RWPE2 (cell line): ENCODE results near the gene PIK3CB.

ENCODE experiments used
- ATAC-seq: fragments of 200-7000 bp; cut with Tn5 transposase; 3 replicates; pipeline ENCODE4 v1.9.1; 2021; ENCODE audit warnings: low read depth
- DNase-seq: peaks from one replicate; pipeline ENCODE4 v3.0.0-alpha.2; 2020; ENCODE audit warnings: low spot score
- H3K27ac ChIP-seq: fragments of 450-650 bp; 2 replicates; pipeline ENCODE4 v1.5.1; 2017; ENCODE audit warnings: mild to moderate bottlenecking; ENCODE audit not compliant: poor library complexity, severe bottlenecking
- H3K27me3 ChIP-seq: fragments of 250-450 bp; sonication (Bioruptor Pico); 2 replicates; pipeline ENCODE4 v1.5.1; 2021; ENCODE audit warnings: mild to moderate bottlenecking, moderate library complexity; ENCODE audit not compliant: insufficient read depth, poor library complexity, severe bottlenecking
- H3K36me3 ChIP-seq: fragments of 250-450 bp; sonication (Bioruptor Pico); 2 replicates; pipeline ENCODE4 v1.5.1; 2020; ENCODE audit warnings: low read depth, mild to moderate bottlenecking, moderate library complexity
- H3K4me1 ChIP-seq: fragments of 250-450 bp; sonication (Bioruptor Pico); 2 replicates; pipeline ENCODE4 v1.5.1; 2021; ENCODE audit warnings: mild to moderate bottlenecking, moderate library complexity; ENCODE audit not compliant: insufficient read depth, poor library complexity, severe bottlenecking
- H3K4me3 ChIP-seq: fragments of 250-450 bp; sonication (Bioruptor Pico); 2 replicates; pipeline ENCODE4 v1.5.1; 2021; ENCODE audit warnings: mild to moderate bottlenecking, moderate library complexity; ENCODE audit not compliant: severe bottlenecking
- H3K9me3 ChIP-seq: fragments of 250-450 bp; sonication (Bioruptor Pico); 2 replicates; pipeline ENCODE4 v1.5.1; 2021; ENCODE audit warnings: mild to moderate bottlenecking, moderate library complexity; ENCODE audit not compliant: severe bottlenecking
- TF ChIP-seq, protein P1 (sequence below): fragments of 450-650 bp; IDR thresholded peaks from one replicate; pipeline ENCODE4 v1.5.1; 2017; ENCODE audit warnings: mild to moderate bottlenecking, moderate library complexity; ENCODE audit not compliant: poor library complexity, severe bottlenecking

PIK3CB gene

DNA sequence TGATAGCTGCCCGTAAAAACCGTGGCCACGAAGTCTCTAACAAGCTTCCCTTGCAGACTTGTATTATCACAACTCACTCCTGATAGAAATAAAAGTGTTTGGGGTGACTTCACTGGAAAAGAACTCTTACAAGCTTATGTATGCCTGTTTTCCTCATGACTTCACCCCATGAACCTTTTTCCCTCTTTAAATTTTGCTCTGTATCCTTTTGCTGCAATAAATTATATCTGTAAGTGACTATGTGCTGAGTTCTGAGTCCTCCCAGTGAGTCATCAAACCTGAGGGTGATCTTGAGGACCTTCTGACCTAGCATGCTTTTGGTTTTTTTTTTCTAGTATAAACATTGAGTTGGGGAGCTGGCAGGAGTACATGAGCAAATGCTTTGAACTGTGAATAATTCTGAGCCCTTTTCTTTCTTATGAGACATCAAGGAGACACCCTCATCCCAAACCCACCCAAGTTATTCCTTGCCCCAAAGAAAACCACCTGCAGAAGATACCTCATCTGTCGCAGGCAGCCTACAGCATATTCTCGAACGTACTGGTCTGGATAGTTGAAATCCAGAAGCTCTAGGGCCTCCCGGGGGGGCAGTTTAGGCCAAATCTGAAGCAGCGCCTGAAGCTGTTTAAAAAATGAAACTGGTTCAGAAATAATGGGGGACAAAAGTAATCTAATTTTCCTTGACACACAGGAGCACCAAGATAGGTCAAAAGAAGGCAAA lies 140.3 kb downstream of the PIK3CB start:
- Histone ChIP-seq H3K4me1 (peaks cover 10% of the 10 kb centered on the region), H3K4me3 (no peak overlapping the region), H3K36me3 (peaks cover 17% of the 10 kb centered on the region), H3K27me3 (no peaks in the 10 kb centered on the region), H3K27ac (peak overlapping the region; percentile 31), H3K9me3 (no peaks in the 10 kb centered on the region)
- TF ChIP-seq, protein P1, sequence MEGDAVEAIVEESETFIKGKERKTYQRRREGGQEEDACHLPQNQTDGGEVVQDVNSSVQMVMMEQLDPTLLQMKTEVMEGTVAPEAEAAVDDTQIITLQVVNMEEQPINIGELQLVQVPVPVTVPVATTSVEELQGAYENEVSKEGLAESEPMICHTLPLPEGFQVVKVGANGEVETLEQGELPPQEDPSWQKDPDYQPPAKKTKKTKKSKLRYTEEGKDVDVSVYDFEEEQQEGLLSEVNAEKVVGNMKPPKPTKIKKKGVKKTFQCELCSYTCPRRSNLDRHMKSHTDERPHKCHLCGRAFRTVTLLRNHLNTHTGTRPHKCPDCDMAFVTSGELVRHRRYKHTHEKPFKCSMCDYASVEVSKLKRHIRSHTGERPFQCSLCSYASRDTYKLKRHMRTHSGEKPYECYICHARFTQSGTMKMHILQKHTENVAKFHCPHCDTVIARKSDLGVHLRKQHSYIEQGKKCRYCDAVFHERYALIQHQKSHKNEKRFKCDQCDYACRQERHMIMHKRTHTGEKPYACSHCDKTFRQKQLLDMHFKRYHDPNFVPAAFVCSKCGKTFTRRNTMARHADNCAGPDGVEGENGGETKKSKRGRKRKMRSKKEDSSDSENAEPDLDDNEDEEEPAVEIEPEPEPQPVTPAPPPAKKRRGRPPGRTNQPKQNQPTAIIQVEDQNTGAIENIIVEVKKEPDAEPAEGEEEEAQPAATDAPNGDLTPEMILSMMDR: no peak
- no peak for DNase-seq
- ATAC-seq: peak; percentile 94

DNA sequence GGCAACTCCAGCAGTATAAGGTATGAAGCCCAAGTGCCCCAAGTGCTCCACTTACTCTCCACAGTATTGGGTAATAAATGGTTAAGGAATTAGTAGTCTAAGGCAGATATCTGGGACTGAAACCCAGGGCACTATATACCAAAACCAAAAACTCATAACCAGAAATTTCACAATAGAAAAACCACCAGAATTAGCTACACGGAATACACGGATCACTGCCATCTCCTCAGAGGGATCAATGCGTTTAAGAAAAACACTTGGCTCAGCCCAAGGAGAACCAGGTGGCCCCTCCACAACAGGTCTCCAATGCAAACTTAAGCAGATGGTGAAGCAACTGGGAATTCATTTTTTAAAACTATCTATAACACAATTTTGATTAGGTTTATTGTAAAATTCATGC lies 142.6 kb downstream of the PIK3CB start:
- no peak for DNase-seq
- H3K4me1 ChIP-seq: peaks cover 10% of the 10 kb centered on the region
- H3K4me3 ChIP-seq: no peak overlapping the region
- H3K9me3 ChIP-seq: peaks cover 2% of the 10 kb centered on the region
- no peak for ATAC-seq
- TF ChIP-seq, protein P1: no peak
- H3K27ac ChIP-seq: no peak overlapping the region
- H3K36me3 ChIP-seq: peaks cover 4% of the 10 kb centered on the region
- H3K27me3 ChIP-seq: no peaks in the 10 kb centered on the region

DNA sequence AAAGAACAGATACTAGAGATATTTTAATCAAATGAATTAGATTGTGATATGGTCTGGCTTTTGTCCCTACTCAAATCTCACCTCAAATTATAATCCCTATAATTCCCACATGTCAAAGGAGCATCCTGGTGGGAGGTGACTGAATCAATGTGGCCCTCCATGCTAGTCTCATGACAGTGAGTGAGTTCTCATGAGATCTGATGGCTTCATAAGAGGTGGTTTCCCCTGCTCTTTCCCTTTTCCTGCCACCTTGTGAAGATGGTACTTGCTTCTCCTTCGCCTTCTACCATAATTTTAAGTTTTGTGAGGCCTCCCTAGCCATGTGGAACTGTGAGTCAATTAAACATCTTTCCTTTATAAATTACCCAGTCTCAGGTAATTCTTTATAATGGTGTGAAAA lies 143.4 kb downstream of the PIK3CB start:
- DNase-seq (no peak), ATAC-seq (no peak)
- no peak overlapping the region for H3K4me3 ChIP-seq
- peaks cover 2% of the 10 kb centered on the region for H3K9me3 ChIP-seq
- no peak overlapping the region for H3K27ac ChIP-seq
- peaks cover 4% of the 10 kb centered on the region for H3K36me3 ChIP-seq
- TF ChIP-seq, protein P1: no peak
- H3K27me3 ChIP-seq: no peaks in the 10 kb centered on the region
- H3K4me1 ChIP-seq: peaks cover 18% of the 10 kb centered on the region

DNA sequence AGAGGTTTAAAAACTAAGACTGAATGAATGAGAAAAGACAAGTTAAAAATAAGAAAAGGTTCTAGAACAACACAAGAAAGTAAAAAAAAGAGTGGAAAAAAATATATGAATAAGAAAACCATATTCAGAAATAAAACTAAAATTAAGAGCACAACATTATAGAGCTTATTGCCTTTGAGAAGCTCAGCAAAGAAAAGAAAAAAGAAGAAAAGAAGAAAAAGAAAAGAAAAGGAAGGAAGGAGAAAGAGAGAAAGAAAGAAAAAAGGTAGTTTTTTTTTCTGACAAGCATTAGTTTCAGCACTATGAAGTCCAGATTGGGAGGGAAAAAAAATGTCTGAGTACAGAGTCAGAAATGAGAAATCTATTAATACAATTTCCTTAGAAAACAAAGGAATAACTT lies 144.7 kb downstream of the PIK3CB start:
- Histone ChIP-seq H3K4me3 (no peak overlapping the region), H3K27ac (no peak overlapping the region), H3K4me1 (peaks cover 18% of the 10 kb centered on the region), H3K27me3 (no peaks in the 10 kb centered on the region), H3K9me3 (peaks cover 2% of the 10 kb centered on the region), H3K36me3 (peaks cover 4% of the 10 kb centered on the region)
- DNase-seq (no peak), ATAC-seq (no peak)
- TF ChIP-seq, protein P1: no peak

DNA sequence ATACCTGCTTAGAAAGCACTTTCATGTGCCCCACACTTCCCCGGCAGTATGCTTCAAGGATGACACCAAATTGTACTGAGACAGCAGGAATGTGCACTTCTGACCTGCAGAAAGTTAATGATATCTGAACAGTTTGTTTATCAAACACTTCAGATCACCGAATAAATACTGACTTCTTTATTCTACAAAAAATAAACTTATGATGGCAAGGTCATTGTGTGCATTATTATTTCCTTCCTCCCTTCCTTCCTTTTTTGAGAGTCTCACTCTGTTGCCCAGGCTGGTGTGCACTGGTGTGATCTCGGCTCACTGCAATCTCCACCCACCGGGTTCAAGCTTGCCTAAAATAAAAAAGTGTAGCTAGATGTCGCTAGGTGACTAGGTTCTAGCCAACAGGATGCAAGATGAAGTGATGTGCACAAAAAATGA lies 145.8 kb downstream of the PIK3CB start:
- ATAC-seq: no peak
- no peak overlapping the region for H3K27ac ChIP-seq
- H3K4me1 ChIP-seq: peaks cover 9% of the 10 kb centered on the region

More for the DNA sequence above, 145.8 kb downstream of the PIK3CB start:
- no peak for DNase-seq
- no peak overlapping the region for H3K4me3 ChIP-seq
- H3K36me3 ChIP-seq: peaks cover 4% of the 10 kb centered on the region
- H3K9me3 ChIP-seq: peaks cover 2% of the 10 kb centered on the region
- H3K27me3 ChIP-seq: no peaks in the 10 kb centered on the region
- TF ChIP-seq, protein P1: peak; percentile 13
